Upper lobe of left lung (tissue), 6 donors: Measurements from ENCODE around the gene PLEKHA5. TPM values are rescaled to one million over a fixed set of nuclear protein-coding genes. Genes with fewer than 3 reads are reported as not detected.

ENCODE experiments used
- ATAC-seq, 2 donors: fragments of 200-7000 bp; cut with Tn5 transposase; one replicate each; pipeline ENCODE4 v1.9.1; 2022; ENCODE audit warnings: mild to moderate bottlenecking in 2 of 2, moderate library complexity in 2 of 2; ENCODE audit not compliant: low FRiP score in 2 of 2
- DNase-seq, 2 donors: peaks; one replicate each; pipeline ENCODE4 v3.0.0-alpha.2; 2019 to 2020
- H3K27ac ChIP-seq, 4 donors: fragments of 200-600 bp; sonication (generic); one replicate each; pipeline ENCODE4 v1.5.1; 2016 to 2019
- H3K27me3 ChIP-seq, 4 donors: fragments of 200-600 bp; sonication (generic); one replicate each; pipeline ENCODE4 v1.5.1; 2017 to 2019
- H3K36me3 ChIP-seq, 4 donors: fragments of 200-600 bp; sonication (generic); one replicate each; pipeline ENCODE4 v1.5.1; 2016 to 2019
- H3K4me1 ChIP-seq, 4 donors: fragments of 200-600 bp; sonication (generic); one replicate each; pipeline ENCODE4 v1.5.1; 2018 to 2019
- H3K4me3 ChIP-seq, 4 donors: fragments of 200-600 bp; sonication (generic); one replicate each; pipeline ENCODE4 v1.5.1; 2017 to 2019; ENCODE audit warnings: mild to moderate bottlenecking in 2 of 4, moderate library complexity in 1 of 4
- H3K9me3 ChIP-seq, 4 donors: fragments of 200-600 bp; sonication (generic); one replicate each; pipeline ENCODE4 v1.5.1; 2018 to 2019
- EP300 ChIP-seq, 4 donors: sonication (generic); formaldehyde crosslinking; IDR thresholded peaks; one replicate each; pipeline ENCODE4 v1.5.1; 2017; ENCODE audit warnings: antibody characterized with exemption in 4 of 4, control low read depth in 2 of 4
- POLR2A ChIP-seq, 4 donors: fragments of 450-650 bp; IDR thresholded peaks; one replicate each; pipeline ENCODE4 v1.5.1; 2016 to 2017; ENCODE audit warnings: antibody characterized with exemption in 4 of 4, mild to moderate bottlenecking in 2 of 4
- POLR2AphosphoS5 ChIP-seq, 2 donors: sonication (generic); formaldehyde crosslinking; IDR thresholded peaks; one replicate each; pipeline ENCODE4 v1.5.1; 2017; ENCODE audit warnings: antibody characterized with exemption in 2 of 2
- WGBS, 2 donors: methylation state at CpG; one replicate each; pipeline ENCODE4 v1.1.5; 2017 to 2018; 5-methylcytosine and 5-hydroxymethylcytosine counted together
- small RNA-seq, 4 donors: library from RNA; depleted of rRNA; stranded (forward); fragments of <200 nt; gene quantifications; one replicate each; pipeline ENCODE3, GENCODE V24; 2016
- total RNA-seq, 6 donors: library from RNA; depleted of rRNA in 4 of 6; stranded (reverse); fragments of >200 nt in 4 of 6; gene quantifications; one replicate each; pipeline versions ENCODE4 v1.1.0 to v1.2.1, GENCODE V29; 2016 to 2021
- TF ChIP-seq, protein P1 (sequence below), 6 experiments: fragments of 450-650 bp in 4 of 6; fragments of 200-600 bp in 2 of 6; sonication (generic) in 2 of 6; IDR thresholded peaks; one replicate each; pipeline ENCODE4 v1.5.1; 2016 to 2019; ENCODE audit warnings: antibody characterized with exemption in 6 of 6
- donor health status: DM: no; HTN: no; CAD: no; lungs with moderate emphysema.
- donor health status: DM: no; HTN: yes; CAD: no; lungs with severe emphysema.

PLEKHA5 gene
- total RNA-seq, 6 donors from 2014 or later = 18.5 to 89.6 (median 25.9) TPM

DNA sequence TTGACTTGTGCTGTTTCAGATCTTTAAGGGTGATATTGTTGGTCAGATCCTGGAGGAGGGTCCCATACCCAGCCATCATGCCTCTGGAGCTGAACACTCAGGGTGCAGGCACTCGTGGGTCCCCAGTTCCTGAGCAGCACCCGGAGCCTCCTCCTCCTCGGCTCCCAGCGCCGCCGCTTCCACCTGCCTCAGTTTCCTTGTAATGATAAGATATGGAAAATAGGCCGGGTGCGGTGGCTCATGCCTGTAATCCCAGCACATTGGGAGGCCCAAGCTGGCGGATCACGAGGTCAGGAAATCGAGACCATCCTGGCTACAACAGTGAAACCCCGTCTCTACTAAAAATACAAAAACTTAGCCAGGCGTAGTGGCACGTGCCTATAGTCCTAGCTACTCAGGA lies 289.6 kb downstream of the PLEKHA5 start:
- Histone ChIP-seq H3K4me3 (no peak overlapping the region), H3K27me3 (no peaks in the 10 kb centered on the region), H3K9me3 (no peaks in the 10 kb centered on the region), H3K27ac (no peak overlapping the region), H3K36me3 (no peaks in the 10 kb centered on the region), H3K4me1 (no peaks in the 10 kb centered on the region)
- no peak for ATAC-seq
- TF ChIP-seq EP300 (IDR thresholded peaks at IDR 0.05) = no peak
- TF ChIP-seq POLR2AphosphoS5 (IDR thresholded peaks at IDR 0.05) = no peak
- TF ChIP-seq, protein P1, sequence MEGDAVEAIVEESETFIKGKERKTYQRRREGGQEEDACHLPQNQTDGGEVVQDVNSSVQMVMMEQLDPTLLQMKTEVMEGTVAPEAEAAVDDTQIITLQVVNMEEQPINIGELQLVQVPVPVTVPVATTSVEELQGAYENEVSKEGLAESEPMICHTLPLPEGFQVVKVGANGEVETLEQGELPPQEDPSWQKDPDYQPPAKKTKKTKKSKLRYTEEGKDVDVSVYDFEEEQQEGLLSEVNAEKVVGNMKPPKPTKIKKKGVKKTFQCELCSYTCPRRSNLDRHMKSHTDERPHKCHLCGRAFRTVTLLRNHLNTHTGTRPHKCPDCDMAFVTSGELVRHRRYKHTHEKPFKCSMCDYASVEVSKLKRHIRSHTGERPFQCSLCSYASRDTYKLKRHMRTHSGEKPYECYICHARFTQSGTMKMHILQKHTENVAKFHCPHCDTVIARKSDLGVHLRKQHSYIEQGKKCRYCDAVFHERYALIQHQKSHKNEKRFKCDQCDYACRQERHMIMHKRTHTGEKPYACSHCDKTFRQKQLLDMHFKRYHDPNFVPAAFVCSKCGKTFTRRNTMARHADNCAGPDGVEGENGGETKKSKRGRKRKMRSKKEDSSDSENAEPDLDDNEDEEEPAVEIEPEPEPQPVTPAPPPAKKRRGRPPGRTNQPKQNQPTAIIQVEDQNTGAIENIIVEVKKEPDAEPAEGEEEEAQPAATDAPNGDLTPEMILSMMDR (IDR thresholded peaks at IDR 0.05) = no peak
- TF ChIP-seq POLR2A (IDR thresholded peaks at IDR 0.05) = no peak
- DNase-seq = peak in 1 of 2 donors; percentile 40
- WGBS, 2 donors = 98 to 99% methylated on average over 14 of the region's 14 CpGs

DNA sequence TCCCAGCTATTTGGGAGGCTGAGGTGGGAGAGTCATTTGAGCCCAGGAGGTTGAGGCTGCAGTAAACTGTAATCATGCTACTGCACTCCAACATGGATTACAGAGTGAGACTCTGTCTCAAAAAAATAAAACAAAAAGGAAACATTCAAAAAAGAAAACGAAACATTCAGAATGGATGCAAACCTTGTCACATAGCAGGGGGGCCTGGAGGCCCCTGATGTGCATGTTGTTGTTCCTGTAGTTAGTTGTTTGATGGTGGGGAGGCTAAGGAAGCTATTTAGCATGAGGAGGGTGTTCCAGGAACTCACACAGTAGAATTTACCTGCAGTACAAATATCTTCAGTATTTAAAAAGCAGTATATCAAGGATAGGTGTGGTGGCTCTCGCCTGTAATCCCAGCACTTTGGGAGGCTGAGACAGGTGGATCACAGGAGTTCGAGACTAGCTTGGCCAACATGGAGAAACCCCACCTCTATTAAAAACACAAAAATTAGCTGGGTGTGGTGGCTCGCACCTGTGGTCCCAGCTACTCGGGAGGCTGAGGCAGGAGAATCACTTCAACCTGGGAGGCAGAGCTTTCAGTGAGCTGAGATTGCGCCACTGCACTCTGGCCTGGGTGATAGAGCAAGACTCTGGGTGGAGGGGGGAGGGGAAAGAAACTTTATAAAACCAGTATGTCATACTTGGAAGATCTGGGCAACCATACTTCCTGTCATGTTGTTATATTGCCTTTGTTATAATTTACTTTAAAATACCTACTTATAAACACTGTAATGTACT lies 292.2 kb downstream of the PLEKHA5 start:
- Histone ChIP-seq H3K9me3 (no peaks in the 10 kb centered on the region), H3K4me3 (no peak overlapping the region), H3K27me3 (no peaks in the 10 kb centered on the region), H3K4me1 (no peaks in the 10 kb centered on the region), H3K36me3 (no peaks in the 10 kb centered on the region), H3K27ac (no peak overlapping the region)
- DNase-seq (no peak), ATAC-seq (no peak)
- 91 to 97% methylated on average over 6 of the region's 6 CpGs for WGBS, 2 donors
- no peak for TF ChIP-seq POLR2AphosphoS5 (IDR thresholded peaks at IDR 0.05)
- TF ChIP-seq POLR2A (IDR thresholded peaks at IDR 0.05) = no peak
- TF ChIP-seq, protein P1 (IDR thresholded peaks at IDR 0.05) = no peak
- no peak for TF ChIP-seq EP300 (IDR thresholded peaks at IDR 0.05)

DNA sequence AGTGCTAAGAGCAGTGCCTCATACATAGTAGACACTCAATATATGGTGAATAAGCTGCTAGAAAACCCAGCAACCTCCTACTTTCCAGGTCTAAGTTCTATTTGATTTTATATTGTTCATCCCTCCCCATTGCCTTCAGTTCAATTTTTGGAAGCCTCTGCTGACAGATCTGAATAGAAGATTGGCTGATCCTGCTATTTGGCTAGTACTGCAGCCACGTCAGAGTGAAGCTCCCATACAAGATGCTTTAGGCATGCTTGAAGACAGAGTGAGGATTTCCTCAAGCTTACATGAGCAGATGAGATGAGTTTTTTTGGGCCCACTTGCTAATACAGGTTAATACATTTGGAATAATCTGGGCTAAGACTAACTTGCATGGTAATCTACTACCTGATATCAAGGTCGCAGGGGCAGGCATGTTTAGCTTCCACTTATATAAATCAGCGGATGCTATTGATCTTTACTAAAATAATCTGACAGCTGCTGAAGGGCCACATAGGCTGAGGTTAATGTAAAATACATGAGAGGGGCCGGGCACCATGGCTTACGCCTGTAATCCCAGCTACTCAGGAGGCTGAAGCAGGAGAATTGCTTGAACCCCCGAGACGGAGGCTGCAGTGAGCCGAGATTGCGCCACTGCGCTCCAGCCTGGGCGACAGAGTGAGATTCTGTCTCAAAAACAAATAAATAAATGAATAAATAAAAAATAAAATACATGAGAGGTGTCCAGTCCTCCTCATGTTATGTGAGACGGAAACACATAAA lies 293.8 kb downstream of the PLEKHA5 start:
- Histone ChIP-seq H3K36me3 (no peaks in the 10 kb centered on the region), H3K9me3 (no peaks in the 10 kb centered on the region), H3K27me3 (no peaks in the 10 kb centered on the region), H3K4me3 (no peak overlapping the region), H3K27ac (no peak overlapping the region), H3K4me1 (no peaks in the 10 kb centered on the region)
- ATAC-seq (no peak), DNase-seq (no peak)
- WGBS, 2 donors = 94 to 96% methylated on average over 12 of the region's 12 CpGs
- no peak for TF ChIP-seq EP300 (IDR thresholded peaks at IDR 0.05)
- TF ChIP-seq POLR2AphosphoS5 (IDR thresholded peaks at IDR 0.05) = no peak
- TF ChIP-seq, protein P1 (IDR thresholded peaks at IDR 0.05) = no peak
- no peak for TF ChIP-seq POLR2A (IDR thresholded peaks at IDR 0.05)

Small RNAs within 50 kb of the gene (small RNA-seq; reads per million reads assigned to genes)
- gene AC091805.2 (0 reads per million in 4 donors), gene RN7SL67P (0 reads per million in 4 donors)
